ENCODE data around the gene SKAP1.

- TF ChIP-seq CTCF (IDR thresholded peaks at IDR 0.05) (no peak), EZH2 (IDR thresholded peaks at IDR 0.05) (no peak), EZH2phosphoT487 (IDR thresholded peaks at IDR 0.05) (no peak)
Measured at GRCh38 chr17:48426019-48426665, 3.9 kb downstream of the SKAP1 start.
